Measurements from ENCODE around the gene SOAT2. TPM values are rescaled to one million over a fixed set of nuclear protein-coding genes. Genes with fewer than 3 reads are reported as not detected.

Gene SOAT2
- total and polyA plus RNA-seq, 11 donors, result 0.20 to 0.27 TPM; not detected in 9

DNA sequence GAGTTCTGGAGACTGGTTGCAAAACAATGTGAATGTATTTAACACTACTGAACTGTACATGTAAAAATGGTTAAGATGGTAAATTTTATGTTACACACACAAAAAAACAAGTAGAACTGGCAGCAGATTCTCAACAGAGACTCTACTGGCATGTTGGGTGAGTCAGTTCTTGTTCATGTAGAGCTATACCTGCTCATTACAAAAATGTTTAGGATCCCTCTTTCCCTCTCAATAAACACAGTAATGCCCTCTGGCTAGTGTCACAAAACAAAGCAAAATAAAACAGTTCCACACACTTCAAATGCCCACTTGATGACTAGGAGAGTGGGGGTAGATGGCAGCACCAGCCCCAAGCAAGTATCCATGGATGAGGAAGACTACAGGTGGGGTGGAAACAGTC, 63.6 kb downstream of the SOAT2 start:
- DNase-seq (no peak), ATAC-seq (no peak)
- Histone ChIP-seq H3K27me3 (no peaks in the 10 kb centered on the region), H3K36me3 (peaks cover 0 to 32% (median 22%) of the 10 kb centered on the region in 9 donors), H3K27ac (no peak overlapping the region), H3K4me3 (no peak overlapping the region), H3K9me3 (no peaks in the 10 kb centered on the region), H3K4me1 (no peaks in the 10 kb centered on the region)
- intact Hi-C loops (cut with DNase I), result no loop called here
- no peak for TF ChIP-seq POLR2A (IDR thresholded peaks at IDR 0.05)
- TF ChIP-seq, protein P1, sequence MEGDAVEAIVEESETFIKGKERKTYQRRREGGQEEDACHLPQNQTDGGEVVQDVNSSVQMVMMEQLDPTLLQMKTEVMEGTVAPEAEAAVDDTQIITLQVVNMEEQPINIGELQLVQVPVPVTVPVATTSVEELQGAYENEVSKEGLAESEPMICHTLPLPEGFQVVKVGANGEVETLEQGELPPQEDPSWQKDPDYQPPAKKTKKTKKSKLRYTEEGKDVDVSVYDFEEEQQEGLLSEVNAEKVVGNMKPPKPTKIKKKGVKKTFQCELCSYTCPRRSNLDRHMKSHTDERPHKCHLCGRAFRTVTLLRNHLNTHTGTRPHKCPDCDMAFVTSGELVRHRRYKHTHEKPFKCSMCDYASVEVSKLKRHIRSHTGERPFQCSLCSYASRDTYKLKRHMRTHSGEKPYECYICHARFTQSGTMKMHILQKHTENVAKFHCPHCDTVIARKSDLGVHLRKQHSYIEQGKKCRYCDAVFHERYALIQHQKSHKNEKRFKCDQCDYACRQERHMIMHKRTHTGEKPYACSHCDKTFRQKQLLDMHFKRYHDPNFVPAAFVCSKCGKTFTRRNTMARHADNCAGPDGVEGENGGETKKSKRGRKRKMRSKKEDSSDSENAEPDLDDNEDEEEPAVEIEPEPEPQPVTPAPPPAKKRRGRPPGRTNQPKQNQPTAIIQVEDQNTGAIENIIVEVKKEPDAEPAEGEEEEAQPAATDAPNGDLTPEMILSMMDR (IDR thresholded peaks at IDR 0.05), result no peak

DNA sequence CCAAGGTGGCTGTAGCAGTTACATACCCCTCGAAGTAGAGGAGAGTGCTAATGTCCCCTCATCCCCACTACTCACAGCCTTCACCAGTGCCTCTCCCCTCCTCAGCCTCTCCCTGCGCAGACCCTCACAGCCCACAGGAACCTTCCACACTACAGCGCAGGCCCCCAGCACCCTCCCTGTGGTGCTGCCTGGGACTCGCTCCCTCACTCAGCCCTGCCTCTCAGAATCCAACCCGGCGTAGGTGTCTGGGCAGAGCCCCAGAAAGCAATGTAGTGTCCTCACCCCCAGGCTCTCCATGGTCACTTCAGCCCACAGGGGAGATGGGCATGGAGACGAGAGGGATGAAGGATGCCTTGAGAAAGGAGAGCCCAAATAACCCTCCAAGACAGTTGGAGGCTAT, 66.4 kb downstream of the SOAT2 start:
- Histone ChIP-seq H3K4me1 (peaks cover 0 to 1% (median 0%) of the 10 kb centered on the region in 12 donors), H3K36me3 (peaks cover 0 to 37% (median 25%) of the 10 kb centered on the region in 9 donors), H3K4me3 (no peak overlapping the region), H3K9me3 (no peaks in the 10 kb centered on the region), H3K27me3 (no peaks in the 10 kb centered on the region), H3K27ac (no peak overlapping the region)
- DNase-seq (no peak), ATAC-seq (no peak)
- TF ChIP-seq, protein P1 (IDR thresholded peaks at IDR 0.05), result no peak
- TF ChIP-seq POLR2A (IDR thresholded peaks at IDR 0.05), result no peak
- intact Hi-C loops (cut with DNase I), result no loop called here
- WGBS, 4 donors, result 88 to 97% (median 95%) methylated on average over 7 of the region's 7 CpGs

DNA sequence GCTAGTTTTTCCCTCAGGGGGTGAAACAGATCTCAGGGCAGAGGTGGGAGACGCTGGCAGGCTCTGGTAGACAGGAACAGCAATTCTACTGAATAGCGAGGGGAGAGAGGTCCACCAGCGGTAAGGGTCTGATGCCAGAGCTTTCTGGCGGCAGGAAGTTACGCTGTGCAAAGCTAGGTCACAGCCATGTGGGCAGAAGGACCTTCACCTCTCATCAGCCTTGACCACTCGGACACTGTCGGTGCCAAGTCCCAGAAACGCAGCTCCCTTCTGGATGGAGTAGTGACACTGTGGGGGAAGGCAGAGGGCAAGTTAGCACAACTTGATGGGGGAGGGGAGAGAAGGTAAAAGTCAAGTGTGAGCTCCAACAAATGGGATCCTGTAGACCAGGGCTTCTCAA, 66.9 kb downstream of the SOAT2 start:
- no peak for TF ChIP-seq POLR2A (IDR thresholded peaks at IDR 0.05)
- TF ChIP-seq, protein P1 (IDR thresholded peaks at IDR 0.05), result no peak
- peaks cover 0 to 6% (median 0%) of the 10 kb centered on the region in 12 donors for H3K4me1 ChIP-seq
- WGBS, 4 donors, result 91 to 97% (median 96%) methylated on average over 8 of the region's 8 CpGs

DNA sequence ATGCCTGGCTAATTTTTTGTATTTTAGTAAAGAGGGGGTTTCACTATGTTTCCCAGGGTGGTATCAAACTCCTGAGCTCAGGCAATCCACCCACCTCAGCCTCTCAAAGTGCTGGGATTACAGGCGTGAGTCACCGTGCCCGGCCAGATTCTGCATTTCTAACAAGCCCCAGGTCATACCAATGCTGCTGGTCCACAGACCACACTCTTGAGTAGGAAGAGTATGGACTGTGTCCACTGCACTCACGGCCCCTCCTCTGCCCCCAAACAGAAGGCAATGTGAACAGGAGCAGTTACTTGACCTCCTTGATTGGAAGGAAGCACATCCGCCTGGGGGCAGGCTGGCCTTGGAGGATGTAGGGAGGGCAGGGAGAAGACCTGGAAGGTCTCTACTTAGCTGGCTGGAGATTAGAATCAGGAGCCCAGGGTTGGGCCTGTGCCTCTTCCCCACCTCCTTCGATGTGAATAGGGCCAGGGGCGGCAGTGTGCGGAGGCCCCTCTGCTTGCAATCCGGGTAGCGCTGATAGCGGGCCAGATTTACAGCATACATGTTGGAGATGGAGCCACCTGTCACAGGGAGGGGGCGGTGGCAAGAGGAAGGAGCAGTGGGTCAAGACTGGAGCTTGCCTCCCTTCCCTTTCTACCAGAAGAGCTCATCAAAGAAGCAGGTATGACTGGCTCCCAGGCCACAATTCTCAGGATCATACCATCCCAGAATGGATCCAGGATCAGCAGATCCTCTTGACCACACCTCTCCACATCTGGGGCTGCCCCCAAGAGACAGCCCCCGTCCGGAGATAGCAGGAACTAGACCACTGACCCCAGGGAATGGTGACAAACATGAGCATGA, 67.8 kb downstream of the SOAT2 start:
- TF ChIP-seq POLR2A (IDR thresholded peaks at IDR 0.05), result no peak
- TF ChIP-seq, protein P1 (IDR thresholded peaks at IDR 0.05), result no peak
- H3K9me3 ChIP-seq, result no peaks in the 10 kb centered on the region
- H3K27ac ChIP-seq, result peak overlapping the region in 1 of 12 donors; percentile 30
- no peaks in the 10 kb centered on the region for H3K27me3 ChIP-seq
- no peak for DNase-seq
- WGBS, 4 donors, result 72 to 88% (median 85%) methylated on average over 9 to 14 of the region's 14 CpGs
- intact Hi-C loops (cut with DNase I), result no loop called here
- peaks cover 0 to 6% (median 0%) of the 10 kb centered on the region in 12 donors for H3K4me1 ChIP-seq
- H3K4me3 ChIP-seq, result no peak overlapping the region
- no peak for ATAC-seq
- H3K36me3 ChIP-seq, result peaks cover 0 to 37% (median 22%) of the 10 kb centered on the region in 9 donors

More for the DNA sequence above, 66.9 kb downstream of the SOAT2 start:
- H3K4me3 ChIP-seq, result no peak overlapping the region
- DNase-seq, result no peak
- H3K9me3 ChIP-seq, result no peaks in the 10 kb centered on the region
- no peaks in the 10 kb centered on the region for H3K27me3 ChIP-seq
- intact Hi-C loops (cut with DNase I), result no loop called here
- ATAC-seq, result no peak
- H3K27ac ChIP-seq, result no peak overlapping the region
- H3K36me3 ChIP-seq, result peaks cover 0 to 37% (median 25%) of the 10 kb centered on the region in 9 donors
